Neural crest cell (in vitro differentiated cells): ENCODE measurements around the gene TNC. TPM values are rescaled to one million over a fixed set of nuclear protein-coding genes. Genes with fewer than 3 reads are reported as not detected.

ENCODE experiments used
- DNase-seq: peaks from one replicate; pipeline ENCODE4 v3.0.0; 2021; ENCODE audit warnings: low read depth, mixed read lengths, low spot score
- H3K27ac Mint-ChIP-seq: one replicate; pipeline ENCODE4 v1.8.0; 2021; ENCODE audit warnings: mild to moderate bottlenecking, mixed read lengths; ENCODE audit not compliant: unreplicated experiment
- H3K27me3 Mint-ChIP-seq: 2 replicates; pipeline ENCODE4 v1.8.0; 2021; ENCODE audit warnings: low read depth, mild to moderate bottlenecking, mixed read lengths
- H3K36me3 Mint-ChIP-seq: 2 replicates; pipeline ENCODE4 v1.8.0; 2021; ENCODE audit warnings: low read depth, mild to moderate bottlenecking, mixed read lengths
- H3K4me1 Mint-ChIP-seq: 2 replicates; pipeline ENCODE4 v1.8.0; 2021; ENCODE audit warnings: mixed read lengths
- H3K4me3 Mint-ChIP-seq: one replicate; pipeline ENCODE4 v1.8.0; 2021; ENCODE audit warnings: mild to moderate bottlenecking, mixed read lengths
- H3K9me3 Mint-ChIP-seq: 2 replicates; pipeline ENCODE4 v1.8.0; 2021; ENCODE audit warnings: mixed read lengths
- total RNA-seq: library from RNA; stranded (reverse); gene quantifications from 2 replicates; pipeline ENCODE4 v1.2.1, GENCODE V29; 2021
- TF ChIP-seq, protein P1 (sequence below): fragments of 200-600 bp; sonication (generic); conservative IDR thresholded peaks from 2 replicates; pipeline ENCODE4 v1.5.0; 2021; ENCODE audit warnings: antibody characterized with exemption, mild to moderate bottlenecking

Gene TNC
- total RNA-seq, 1 donor from 2014 or later = 0.30 TPM

GRCh38 chr9:115080242-115080641, 37.7 kb downstream of the TNC start:
- H3K4me3 Mint-ChIP-seq = no peak overlapping the region
- H3K36me3 Mint-ChIP-seq = no peaks in the 10 kb centered on the region
- TF ChIP-seq, protein P1, sequence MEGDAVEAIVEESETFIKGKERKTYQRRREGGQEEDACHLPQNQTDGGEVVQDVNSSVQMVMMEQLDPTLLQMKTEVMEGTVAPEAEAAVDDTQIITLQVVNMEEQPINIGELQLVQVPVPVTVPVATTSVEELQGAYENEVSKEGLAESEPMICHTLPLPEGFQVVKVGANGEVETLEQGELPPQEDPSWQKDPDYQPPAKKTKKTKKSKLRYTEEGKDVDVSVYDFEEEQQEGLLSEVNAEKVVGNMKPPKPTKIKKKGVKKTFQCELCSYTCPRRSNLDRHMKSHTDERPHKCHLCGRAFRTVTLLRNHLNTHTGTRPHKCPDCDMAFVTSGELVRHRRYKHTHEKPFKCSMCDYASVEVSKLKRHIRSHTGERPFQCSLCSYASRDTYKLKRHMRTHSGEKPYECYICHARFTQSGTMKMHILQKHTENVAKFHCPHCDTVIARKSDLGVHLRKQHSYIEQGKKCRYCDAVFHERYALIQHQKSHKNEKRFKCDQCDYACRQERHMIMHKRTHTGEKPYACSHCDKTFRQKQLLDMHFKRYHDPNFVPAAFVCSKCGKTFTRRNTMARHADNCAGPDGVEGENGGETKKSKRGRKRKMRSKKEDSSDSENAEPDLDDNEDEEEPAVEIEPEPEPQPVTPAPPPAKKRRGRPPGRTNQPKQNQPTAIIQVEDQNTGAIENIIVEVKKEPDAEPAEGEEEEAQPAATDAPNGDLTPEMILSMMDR = no peak
- H3K9me3 Mint-ChIP-seq = no peaks in the 10 kb centered on the region
- H3K27ac Mint-ChIP-seq = no peak overlapping the region
- no peaks in the 10 kb centered on the region for H3K27me3 Mint-ChIP-seq
- no peak for DNase-seq
- H3K4me1 Mint-ChIP-seq = no peaks in the 10 kb centered on the region

GRCh38 chr9:115079156-115079555, 38.8 kb downstream of the TNC start:
- Mint-ChIP-seq H3K27me3 (no peaks in the 10 kb centered on the region), H3K4me1 (no peaks in the 10 kb centered on the region), H3K4me3 (no peak overlapping the region), H3K27ac (no peak overlapping the region), H3K9me3 (no peaks in the 10 kb centered on the region), H3K36me3 (no peaks in the 10 kb centered on the region)
- no peak for DNase-seq
- TF ChIP-seq, protein P1 = no peak

GRCh38 chr9:115073456-115073855, 44.5 kb downstream of the TNC start:
- Mint-ChIP-seq H3K4me1 (no peaks in the 10 kb centered on the region), H3K4me3 (no peak overlapping the region), H3K27me3 (peaks cover 5% of the 10 kb centered on the region), H3K9me3 (no peaks in the 10 kb centered on the region), H3K36me3 (no peaks in the 10 kb centered on the region), H3K27ac (no peak overlapping the region)
- no peak for DNase-seq
- TF ChIP-seq, protein P1 = no peak

GRCh38 chr9:115071176-115071575, 46.8 kb downstream of the TNC start:
- H3K27ac Mint-ChIP-seq = no peak overlapping the region
- TF ChIP-seq, protein P1 = no peak

DNA sequence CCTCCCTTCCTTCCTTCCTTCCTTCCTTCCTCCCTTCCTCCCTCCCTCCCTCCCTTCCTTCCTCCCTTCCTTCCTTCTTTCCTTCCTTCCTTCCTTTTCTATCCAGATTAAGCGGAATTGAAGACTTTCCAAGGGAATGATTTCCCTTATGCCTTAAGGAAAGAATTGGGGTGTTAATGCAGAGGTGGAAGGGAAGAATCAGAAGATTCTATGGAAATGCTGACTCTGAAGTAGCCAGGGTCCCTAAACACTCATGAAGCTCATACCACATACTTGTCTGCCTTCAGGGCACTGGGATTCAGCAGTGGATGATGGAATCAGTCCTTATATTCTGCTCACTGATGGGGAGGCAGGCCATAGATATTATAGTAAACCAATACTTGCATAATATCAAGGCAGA, 48.2 kb downstream of the TNC start:
- peaks cover 2% of the 10 kb centered on the region for H3K9me3 Mint-ChIP-seq
- no peaks in the 10 kb centered on the region for H3K4me1 Mint-ChIP-seq
- TF ChIP-seq, protein P1 = no peak
- H3K27ac Mint-ChIP-seq = no peak overlapping the region
- peaks cover 5% of the 10 kb centered on the region for H3K27me3 Mint-ChIP-seq
- DNase-seq = no peak
- no peaks in the 10 kb centered on the region for H3K36me3 Mint-ChIP-seq
- H3K4me3 Mint-ChIP-seq = no peak overlapping the region

More at GRCh38 chr9:115071176-115071575, 46.8 kb downstream of the TNC start:
- peaks cover 5% of the 10 kb centered on the region for H3K27me3 Mint-ChIP-seq
- DNase-seq = no peak
- H3K4me3 Mint-ChIP-seq = no peak overlapping the region
- H3K36me3 Mint-ChIP-seq = no peaks in the 10 kb centered on the region
- H3K9me3 Mint-ChIP-seq = no peaks in the 10 kb centered on the region
- no peaks in the 10 kb centered on the region for H3K4me1 Mint-ChIP-seq

GRCh38 chr9:115069302-115069701, 48.7 kb downstream of the TNC start:
- TF ChIP-seq, protein P1 = no peak
- H3K36me3 Mint-ChIP-seq = no peaks in the 10 kb centered on the region
- H3K27me3 Mint-ChIP-seq = peaks cover 5% of the 10 kb centered on the region
- H3K4me1 Mint-ChIP-seq = no peaks in the 10 kb centered on the region
- H3K27ac Mint-ChIP-seq = no peak overlapping the region
- no peak overlapping the region for H3K4me3 Mint-ChIP-seq
- peaks cover 2% of the 10 kb centered on the region for H3K9me3 Mint-ChIP-seq
- DNase-seq = no peak
